WTC11 (cell line): Measurements from ENCODE around the gene ZNF521.

Source experiments
- CREM ChIP-seq: sonication (generic); formaldehyde crosslinking; IDR thresholded peaks from 2 replicates; pipeline ENCODE4 v1.8.1; 2022; ENCODE audit warnings: mild to moderate bottlenecking, missing genetic modification reagents, moderate library complexity
- CTCF ChIP-seq: fragments of 200-600 bp; IDR thresholded peaks from 2 replicates; pipeline ENCODE4 v1.8.0; 2022; ENCODE audit warnings: antibody characterized with exemption
- GRHL2 ChIP-seq: fragments of 250-450 bp; sonication (Bioruptor Pico); IDR thresholded peaks from 2 replicates; pipeline ENCODE4 v1.8.0; 2022; ENCODE audit warnings: mild to moderate bottlenecking, moderate library complexity; ENCODE audit not compliant: insufficient replicate concordance, severe bottlenecking
- KAT7 ChIP-seq: sonication (generic); formaldehyde crosslinking; IDR thresholded peaks from 2 replicates; pipeline ENCODE4 v1.8.1; 2023; ENCODE audit warnings: missing genetic modification reagents, mild to moderate bottlenecking, borderline replicate concordance
- MLX ChIP-seq: sonication (generic); formaldehyde crosslinking; IDR thresholded peaks from 2 replicates; pipeline ENCODE4 v1.8.1; 2023; ENCODE audit warnings: mild to moderate bottlenecking, missing genetic modification reagents, moderate library complexity
- STAT6 ChIP-seq: sonication (generic); formaldehyde crosslinking; conservative IDR thresholded peaks from 2 replicates; pipeline ENCODE4 v1.8.1; 2023; ENCODE audit warnings: mild to moderate bottlenecking, low read depth, missing genetic modification reagents, moderate library complexity
- TCF7 ChIP-seq: sonication (generic); formaldehyde crosslinking; IDR thresholded peaks from 2 replicates; pipeline ENCODE4 v1.8.0; 2022; ENCODE audit warnings: mild to moderate bottlenecking, low read depth, missing genetic modification reagents, moderate library complexity
- ZNF138 ChIP-seq: sonication (generic); formaldehyde crosslinking; conservative IDR thresholded peaks from 2 replicates; pipeline ENCODE4 v1.8.1; 2022; ENCODE audit warnings: mild to moderate bottlenecking, moderate library complexity, missing genetic modification reagents
- TF ChIP-seq, protein P1 (sequence below): sonication (generic); formaldehyde crosslinking; IDR thresholded peaks from 2 replicates; pipeline ENCODE4 v1.8.1; 2022; ENCODE audit warnings: mild to moderate bottlenecking, missing genetic modification reagents, moderate library complexity, borderline replicate concordance

GRCh38 chr18:25284861-25285550, 67.0 kb downstream of the ZNF521 start:
- TF ChIP-seq KAT7 (CRISPR knock-in tag), result no peak
- no peak for TF ChIP-seq STAT6
- TF ChIP-seq CREM (CRISPR knock-in tag), result no peak
- TF ChIP-seq TCF7 (CRISPR knock-in tag), result no peak
- TF ChIP-seq, protein P1, sequence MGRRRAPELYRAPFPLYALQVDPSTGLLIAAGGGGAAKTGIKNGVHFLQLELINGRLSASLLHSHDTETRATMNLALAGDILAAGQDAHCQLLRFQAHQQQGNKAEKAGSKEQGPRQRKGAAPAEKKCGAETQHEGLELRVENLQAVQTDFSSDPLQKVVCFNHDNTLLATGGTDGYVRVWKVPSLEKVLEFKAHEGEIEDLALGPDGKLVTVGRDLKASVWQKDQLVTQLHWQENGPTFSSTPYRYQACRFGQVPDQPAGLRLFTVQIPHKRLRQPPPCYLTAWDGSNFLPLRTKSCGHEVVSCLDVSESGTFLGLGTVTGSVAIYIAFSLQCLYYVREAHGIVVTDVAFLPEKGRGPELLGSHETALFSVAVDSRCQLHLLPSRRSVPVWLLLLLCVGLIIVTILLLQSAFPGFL (CRISPR knock-in tag), result no peak
- no peak for TF ChIP-seq CTCF
- TF ChIP-seq GRHL2 (CRISPR knock-in tag), result no peak
- no peak for TF ChIP-seq ZNF138 (CRISPR knock-in tag)
- TF ChIP-seq MLX (CRISPR knock-in tag), result no peak
